ENCODE data around the gene ITGAV. TPM values are rescaled to one million over a fixed set of nuclear protein-coding genes. Genes with fewer than 3 reads are reported as not detected.

The ITGAV gene
- total RNA-seq, 1 experiment from 2014 or later = 26.9 TPM

GRCh38 chr2:186603286-186603685 is 13.4 kb downstream of the ITGAV start:
- Histone ChIP-seq H2BK5ac (ENCODE audit: insufficient read length, low read length) (no peak overlapping the region), H4K8ac (replicated peaks; ENCODE audit: insufficient read length, low read depth, low read length) (no peak overlapping the region), H3K9ac (ENCODE audit: extremely low read depth, insufficient read length, low read length) (no peak overlapping the region), H2BK20ac (ENCODE audit: low read depth, low read length, poor library complexity, severe bottlenecking) (no peak overlapping the region), H2AFZ (ENCODE audit: low read length) (no peak overlapping the region), H2BK120ac (ENCODE audit: low read depth, low read length, poor library complexity, severe bottlenecking) (no peak overlapping the region), H4K5ac (ENCODE audit: insufficient read length, low read depth, low read length) (no peak overlapping the region), H3T11ph (ENCODE audit: low read length) (no peak overlapping the region), H4K20me1 (ENCODE audit: control insufficient read depth, insufficient read depth, insufficient read length) (no peaks in the 10 kb centered on the region), H3K18ac (ENCODE audit: insufficient read length, low read depth, low read length) (no peak overlapping the region), H3K79me2 (ENCODE audit: insufficient read depth, low read length) (no peaks in the 10 kb centered on the region), H4K91ac (ENCODE audit: insufficient read length, low read depth, low read length) (no peak overlapping the region), H3K23me2 (ENCODE audit: insufficient read length, low read depth, low read length, poor library complexity, severe bottlenecking) (no peaks in the 10 kb centered on the region), H3K4ac (ENCODE audit: low read depth, low read length) (no peak overlapping the region), H3K23ac (ENCODE audit: insufficient read length, low read depth, low read length) (no peak overlapping the region), H3K56ac (ENCODE audit: insufficient read length, low read depth, low read length) (no peak overlapping the region), H3K79me1 (ENCODE audit: insufficient read depth, low read depth, low read length, poor library complexity, severe bottlenecking) (no peaks in the 10 kb centered on the region), H3K4me2 (ENCODE audit: insufficient read depth, insufficient read length, low read length) (no peak overlapping the region), H3K27ac (ENCODE audit: insufficient read length, low read depth, low read length) (no peak overlapping the region), H2BK15ac (ENCODE audit: low read depth, low read length) (no peak overlapping the region), H2BK12ac (ENCODE audit: insufficient read length, low read depth, low read length) (no peak overlapping the region), H3K4me1 (ENCODE audit: insufficient read depth, low read length) (no peaks in the 10 kb centered on the region), H3K14ac (ENCODE audit: insufficient read depth, low read length) (no peak overlapping the region), H2AK5ac (ENCODE audit: insufficient read length, low read length) (no peak overlapping the region), H3K9me3 (ENCODE audit: control insufficient read depth, low read depth, low read length) (no peaks in the 10 kb centered on the region), H3K27me3 (ENCODE audit: insufficient read depth, low read length) (no peaks in the 10 kb centered on the region; the same call in 1 of the 2 replicates)
- Mint-ChIP-seq H3K27ac (no peak overlapping the region), H3K4me1 (peaks cover 22 to 35% of the 10 kb centered on the region in 2 experiments), H3K4me3 (no peak overlapping the region), H3K9me3 (no peaks in the 10 kb centered on the region), H3K27me3 (ENCODE audit: low read depth) (no peaks in the 10 kb centered on the region), H3K36me3 (ENCODE audit: insufficient read depth in 1 of 3, low read depth in 3 of 3) (no peaks in the 10 kb centered on the region)
- WGBS (ENCODE audit: extremely low coverage, insufficient read length, low lambda C conversion rate) = no CpG with 5 or more reads among the region's 1 CpG
- DNase-seq = no peak
- no peak for TF ChIP-seq CTCF (conservative IDR thresholded peaks at IDR 0.05)
